Measurements from ENCODE around the gene DDIT4. TPM values are rescaled to one million over a fixed set of nuclear protein-coding genes. Genes with fewer than 3 reads are reported as not detected.

The DDIT4 gene
- total and polyA plus RNA-seq, 9 of the 15 experiments (the other 6 are each of a cell fraction or from before 2014, with no cell fraction given): 8.2 to 675 (median 159) TPM

DNA sequence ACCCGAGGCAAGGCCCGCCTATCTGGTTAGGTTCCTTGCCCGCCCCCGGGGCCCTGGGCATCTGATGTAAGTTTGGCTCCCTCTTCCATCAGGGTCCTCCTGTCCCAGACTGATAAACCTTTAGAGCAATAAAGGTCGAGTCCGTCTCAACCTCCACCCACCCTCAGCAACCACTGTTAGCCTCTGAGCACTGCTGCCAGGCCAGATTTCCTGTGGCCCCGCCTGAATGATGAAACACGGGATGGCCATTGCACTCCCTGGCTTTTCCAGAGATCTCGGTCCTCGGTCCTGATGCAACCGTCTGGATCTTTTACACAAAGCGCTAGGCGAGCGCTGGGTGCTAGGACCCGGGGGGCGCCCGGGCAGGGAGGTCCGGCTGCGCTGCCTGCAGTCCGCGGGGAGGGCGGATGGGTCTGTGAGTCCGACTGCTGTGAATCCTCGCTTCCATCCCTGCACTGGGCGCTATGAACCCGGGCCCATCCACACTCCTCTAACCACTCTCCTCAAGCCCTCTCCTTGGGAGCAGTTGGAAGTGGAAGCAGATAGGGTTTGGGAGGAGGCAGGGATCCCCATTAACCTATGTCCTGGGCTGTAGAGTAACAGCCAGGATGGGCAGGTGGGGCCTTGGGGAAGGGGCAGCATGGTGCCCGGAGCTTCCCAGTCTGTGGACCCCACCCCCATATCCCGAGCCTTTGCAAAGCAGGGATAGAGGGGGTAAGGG is 875 bp upstream of the DDIT4 start (continued):
- TF ChIP-seq GABPB2 (CRISPR knock-in tag; conservative IDR thresholded peaks at IDR 0.05): 0 out of 2 replicates have a peak, but pooled peaks have one; percentile 7
- peak; percentile 98 to 100; a peak in 3 of 4 replicates for TF ChIP-seq RCOR1 (IDR thresholded peaks at IDR 0.05; ENCODE audit: borderline replicate concordance in 1 of 2, low read depth in 2 of 2, low read length in 2 of 2)
- TF ChIP-seq, protein P1, sequence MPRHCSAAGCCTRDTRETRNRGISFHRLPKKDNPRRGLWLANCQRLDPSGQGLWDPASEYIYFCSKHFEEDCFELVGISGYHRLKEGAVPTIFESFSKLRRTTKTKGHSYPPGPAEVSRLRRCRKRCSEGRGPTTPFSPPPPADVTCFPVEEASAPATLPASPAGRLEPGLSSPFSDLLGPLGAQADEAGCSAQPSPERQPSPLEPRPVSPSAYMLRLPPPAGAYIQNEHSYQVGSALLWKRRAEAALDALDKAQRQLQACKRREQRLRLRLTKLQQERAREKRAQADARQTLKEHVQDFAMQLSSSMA (CRISPR knock-in tag; IDR thresholded peaks at IDR 0.05): peak; percentile 92; the same call in 1 of the 2 replicates
- no peak for TF ChIP-seq HEY1 (CRISPR knock-in tag; IDR thresholded peaks at IDR 0.05; ENCODE audit: borderline replicate concordance)
- TF ChIP-seq PTRF (tag; IDR thresholded peaks at IDR 0.05): no peak
- TF ChIP-seq ZFX (CRISPR knock-in tag; IDR thresholded peaks at IDR 0.05): no peak
- TF ChIP-seq FOXA1 (IDR thresholded peaks at IDR 0.05; ENCODE audit: borderline replicate concordance): no peak
- no peak for TF ChIP-seq DIDO1 (tag; IDR thresholded peaks at IDR 0.05; ENCODE audit: low read depth)
- no peak for TF ChIP-seq BRD9 (IDR thresholded peaks at IDR 0.05; ENCODE audit: low read depth, partially characterized antibody)
- TF ChIP-seq, protein P2, sequence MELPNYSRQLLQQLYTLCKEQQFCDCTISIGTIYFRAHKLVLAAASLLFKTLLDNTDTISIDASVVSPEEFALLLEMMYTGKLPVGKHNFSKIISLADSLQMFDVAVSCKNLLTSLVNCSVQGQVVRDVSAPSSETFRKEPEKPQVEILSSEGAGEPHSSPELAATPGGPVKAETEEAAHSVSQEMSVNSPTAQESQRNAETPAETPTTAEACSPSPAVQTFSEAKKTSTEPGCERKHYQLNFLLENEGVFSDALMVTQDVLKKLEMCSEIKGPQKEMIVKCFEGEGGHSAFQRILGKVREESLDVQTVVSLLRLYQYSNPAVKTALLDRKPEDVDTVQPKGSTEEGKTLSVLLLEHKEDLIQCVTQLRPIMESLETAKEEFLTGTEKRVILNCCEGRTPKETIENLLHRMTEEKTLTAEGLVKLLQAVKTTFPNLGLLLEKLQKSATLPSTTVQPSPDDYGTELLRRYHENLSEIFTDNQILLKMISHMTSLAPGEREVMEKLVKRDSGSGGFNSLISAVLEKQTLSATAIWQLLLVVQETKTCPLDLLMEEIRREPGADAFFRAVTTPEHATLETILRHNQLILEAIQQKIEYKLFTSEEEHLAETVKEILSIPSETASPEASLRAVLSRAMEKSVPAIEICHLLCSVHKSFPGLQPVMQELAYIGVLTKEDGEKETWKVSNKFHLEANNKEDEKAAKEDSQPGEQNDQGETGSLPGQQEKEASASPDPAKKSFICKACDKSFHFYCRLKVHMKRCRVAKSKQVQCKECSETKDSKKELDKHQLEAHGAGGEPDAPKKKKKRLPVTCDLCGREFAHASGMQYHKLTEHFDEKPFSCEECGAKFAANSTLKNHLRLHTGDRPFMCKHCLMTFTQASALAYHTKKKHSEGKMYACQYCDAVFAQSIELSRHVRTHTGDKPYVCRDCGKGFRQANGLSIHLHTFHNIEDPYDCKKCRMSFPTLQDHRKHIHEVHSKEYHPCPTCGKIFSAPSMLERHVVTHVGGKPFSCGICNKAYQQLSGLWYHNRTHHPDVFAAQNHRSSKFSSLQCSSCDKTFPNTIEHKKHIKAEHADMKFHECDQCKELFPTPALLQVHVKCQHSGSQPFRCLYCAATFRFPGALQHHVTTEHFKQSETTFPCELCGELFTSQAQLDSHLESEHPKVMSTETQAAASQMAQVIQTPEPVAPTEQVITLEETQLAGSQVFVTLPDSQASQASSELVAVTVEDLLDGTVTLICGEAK (IDR thresholded peaks at IDR 0.05): no peak
- TF ChIP-seq, protein P2 (CRISPR knock-in tag; IDR thresholded peaks at IDR 0.05): no peak
- TF ChIP-seq, protein P3, sequence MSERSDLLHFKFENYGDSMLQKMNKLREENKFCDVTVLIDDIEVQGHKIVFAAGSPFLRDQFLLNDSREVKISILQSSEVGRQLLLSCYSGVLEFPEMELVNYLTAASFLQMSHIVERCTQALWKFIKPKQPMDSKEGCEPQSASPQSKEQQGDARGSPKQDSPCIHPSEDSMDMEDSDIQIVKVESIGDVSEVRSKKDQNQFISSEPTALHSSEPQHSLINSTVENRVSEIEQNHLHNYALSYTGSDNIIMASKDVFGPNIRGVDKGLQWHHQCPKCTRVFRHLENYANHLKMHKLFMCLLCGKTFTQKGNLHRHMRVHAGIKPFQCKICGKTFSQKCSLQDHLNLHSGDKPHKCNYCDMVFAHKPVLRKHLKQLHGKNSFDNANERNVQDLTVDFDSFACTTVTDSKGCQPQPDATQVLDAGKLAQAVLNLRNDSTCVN (CRISPR knock-in tag; IDR thresholded peaks at IDR 0.05): no peak; the same call in none of the 2 replicates
- TF ChIP-seq, protein P4, sequence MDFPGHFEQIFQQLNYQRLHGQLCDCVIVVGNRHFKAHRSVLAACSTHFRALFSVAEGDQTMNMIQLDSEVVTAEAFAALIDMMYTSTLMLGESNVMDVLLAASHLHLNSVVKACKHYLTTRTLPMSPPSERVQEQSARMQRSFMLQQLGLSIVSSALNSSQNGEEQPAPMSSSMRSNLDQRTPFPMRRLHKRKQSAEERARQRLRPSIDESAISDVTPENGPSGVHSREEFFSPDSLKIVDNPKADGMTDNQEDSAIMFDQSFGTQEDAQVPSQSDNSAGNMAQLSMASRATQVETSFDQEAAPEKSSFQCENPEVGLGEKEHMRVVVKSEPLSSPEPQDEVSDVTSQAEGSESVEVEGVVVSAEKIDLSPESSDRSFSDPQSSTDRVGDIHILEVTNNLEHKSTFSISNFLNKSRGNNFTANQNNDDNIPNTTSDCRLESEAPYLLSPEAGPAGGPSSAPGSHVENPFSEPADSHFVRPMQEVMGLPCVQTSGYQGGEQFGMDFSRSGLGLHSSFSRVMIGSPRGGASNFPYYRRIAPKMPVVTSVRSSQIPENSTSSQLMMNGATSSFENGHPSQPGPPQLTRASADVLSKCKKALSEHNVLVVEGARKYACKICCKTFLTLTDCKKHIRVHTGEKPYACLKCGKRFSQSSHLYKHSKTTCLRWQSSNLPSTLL (IDR thresholded peaks at IDR 0.05): peak; percentile 90
- TF ChIP-seq L3MBTL2 (IDR thresholded peaks at IDR 0.05): no peak
- TF ChIP-seq ZNF212 (CRISPR knock-in tag; IDR thresholded peaks at IDR 0.05): no peak
